Gastroesophageal sphincter (tissue), 4 donors: Measurements from ENCODE around the gene RAPGEF2. TPM values are rescaled to one million over a fixed set of nuclear protein-coding genes. Genes with fewer than 3 reads are reported as not detected.

Experiments used
- ATAC-seq: fragments of 150-250 bp; one replicate; pipeline ENCODE4 v1.9.1; 2016; ENCODE audit warnings: mild to moderate bottlenecking, moderate library complexity
- H3K27ac ChIP-seq, 4 donors: fragments of 200-600 bp; sonication (generic) in 3 of 4; 1 replicate in 3 of 4; 2 replicates in 1 of 4; pipeline ENCODE4 v1.5.1; 2016 to 2019
- H3K27me3 ChIP-seq: fragments of 200-600 bp; sonication (generic); one replicate; pipeline ENCODE4 v1.5.1; 2019
- H3K36me3 ChIP-seq, 2 donors: fragments of 200-600 bp; sonication (generic); one replicate each; pipeline ENCODE4 v1.5.1; 2019; ENCODE audit warnings: control low read depth in 1 of 2
- H3K4me1 ChIP-seq, 3 donors: fragments of 200-600 bp; sonication (generic); 1 replicate in 2 of 3; 2 replicates in 1 of 3; pipeline ENCODE4 v1.5.1; 2016 to 2019; ENCODE audit warnings: control low read depth in 2 of 3
- H3K4me3 ChIP-seq, 2 donors: fragments of 200-600 bp; sonication (generic); one replicate each; pipeline ENCODE4 v1.5.1; 2019; ENCODE audit warnings: mild to moderate bottlenecking in 1 of 2, moderate library complexity in 1 of 2
- H3K9me3 ChIP-seq, 3 donors: fragments of 200-600 bp; sonication (generic); one replicate each; pipeline ENCODE4 v1.5.1; 2017 to 2019; ENCODE audit warnings: control low read depth in 2 of 3
- CTCF ChIP-seq, 4 experiments: fragments of 200-600 bp in 2 of 4; fragments of 450-650 bp in 2 of 4; sonication (generic) in 1 of 4; IDR thresholded peaks; one replicate each; pipeline ENCODE4 v1.5.1; 2017 to 2019; ENCODE audit warnings: antibody characterized with exemption in 4 of 4, mild to moderate bottlenecking in 2 of 4, moderate library complexity in 2 of 4
- EP300 ChIP-seq: sonication (generic); formaldehyde crosslinking; IDR thresholded peaks from one replicate; pipeline ENCODE4 v1.6.1; 2017; ENCODE audit warnings: antibody characterized with exemption, mild to moderate bottlenecking
- POLR2A ChIP-seq, 2 donors: fragments of 450-650 bp; IDR thresholded peaks; one replicate each; pipeline ENCODE4 v1.6.1; 2017; ENCODE audit warnings: antibody characterized with exemption in 2 of 2, mild to moderate bottlenecking in 2 of 2, moderate library complexity in 1 of 2
- POLR2AphosphoS5 ChIP-seq: sonication (generic); formaldehyde crosslinking; IDR thresholded peaks from one replicate; pipeline ENCODE4 v1.6.1; 2017; ENCODE audit warnings: antibody characterized with exemption
- WGBS, 2 donors: methylation state at CpG; one replicate each; pipeline ENCODE4 v1.1.5; 2018; ENCODE audit warnings: low coverage in 1 of 2; 5-methylcytosine and 5-hydroxymethylcytosine counted together
- total RNA-seq, 4 donors: library from RNA; depleted of rRNA; stranded (reverse); fragments of >200 nt; gene quantifications; one replicate each; pipeline ENCODE4 v1.1.0, GENCODE V29; 2016

Gene RAPGEF2
- total RNA-seq, 4 donors from 2014 or later: 49.5 to 67.5 (median 60.9) TPM

DNA sequence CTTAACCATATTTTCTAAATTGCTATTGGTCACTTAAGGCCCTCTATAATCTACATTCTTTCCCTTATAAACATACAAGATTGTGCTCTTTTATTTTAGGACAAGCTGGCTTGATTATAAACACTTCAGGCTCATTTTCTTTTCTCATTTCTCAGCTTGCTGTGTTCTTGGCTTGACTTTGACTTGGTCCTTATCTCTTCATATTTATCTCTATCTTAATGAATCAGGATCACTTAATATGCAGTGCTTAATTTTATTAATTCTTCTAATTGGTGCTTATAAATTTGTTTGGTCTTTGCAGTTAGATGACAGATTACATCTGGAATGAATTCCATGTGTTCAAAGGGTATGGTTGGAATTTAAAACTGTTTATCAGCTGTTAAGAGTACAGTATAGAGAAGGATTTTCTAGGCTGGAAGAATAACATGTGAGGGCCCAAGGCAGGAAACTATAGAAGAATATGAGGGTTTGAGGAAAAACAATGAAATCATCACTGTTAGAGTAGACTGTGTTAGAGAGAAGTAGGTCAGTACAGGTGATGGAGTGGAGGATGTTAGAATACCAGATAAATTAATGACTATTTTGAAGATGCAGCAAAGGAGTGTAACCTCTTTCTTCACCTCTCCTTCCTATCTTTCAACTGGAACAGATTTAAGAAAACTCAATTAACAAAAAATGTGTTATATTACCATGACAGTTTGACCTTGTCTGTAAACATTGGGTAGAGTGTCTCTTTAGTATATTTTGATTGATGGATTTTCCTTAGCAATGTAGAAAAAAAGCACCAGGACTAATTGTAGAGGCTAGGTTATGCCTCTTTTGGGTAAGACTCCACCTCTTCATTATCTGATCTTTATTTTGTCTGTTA, 169.6 kb downstream of the RAPGEF2 start:
- Histone ChIP-seq H3K9me3 (no peaks in the 10 kb centered on the region), H3K27me3 (no peaks in the 10 kb centered on the region), H3K4me1 (peaks cover 3 to 31% (median 16%) of the 10 kb centered on the region in 3 donors), H3K4me3 (no peak overlapping the region), H3K27ac (no peak overlapping the region), H3K36me3 (no peaks in the 10 kb centered on the region)
- no peak for ATAC-seq
- TF ChIP-seq CTCF (IDR thresholded peaks at IDR 0.05): no peak
- no peak for TF ChIP-seq EP300

DNA sequence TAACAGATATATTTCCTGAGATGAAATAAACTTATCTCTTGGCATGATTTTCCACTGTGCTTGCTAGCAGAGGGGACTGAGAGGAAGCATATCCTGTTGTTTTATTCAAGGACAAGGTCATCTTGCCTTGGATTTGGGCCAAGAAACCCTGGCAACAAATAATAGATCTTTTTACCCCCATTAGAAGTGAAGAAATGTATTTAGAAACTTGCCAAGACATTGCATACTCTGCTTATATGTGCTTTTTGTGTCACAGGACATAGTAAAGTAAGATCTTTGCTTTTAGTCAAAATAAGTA, 170.2 kb downstream of the RAPGEF2 start:
- no peak for ATAC-seq
- no peaks in the 10 kb centered on the region for H3K36me3 ChIP-seq
- H3K27ac ChIP-seq: no peak overlapping the region
- no peaks in the 10 kb centered on the region for H3K27me3 ChIP-seq
- H3K4me1 ChIP-seq: peaks cover 3 to 31% (median 16%) of the 10 kb centered on the region in 3 donors
- H3K4me3 ChIP-seq: no peak overlapping the region
- H3K9me3 ChIP-seq: no peaks in the 10 kb centered on the region
- TF ChIP-seq POLR2A (IDR thresholded peaks at IDR 0.05) (no peak), CTCF (IDR thresholded peaks at IDR 0.05) (no peak), POLR2AphosphoS5 (no peak), EP300 (no peak)

- no peak for ATAC-seq
- Histone ChIP-seq H3K4me3 (no peak overlapping the region), H3K4me1 (peaks cover 3 to 27% (median 16%) of the 10 kb centered on the region in 3 donors), H3K9me3 (no peaks in the 10 kb centered on the region), H3K27ac (no peak overlapping the region), H3K27me3 (no peaks in the 10 kb centered on the region), H3K36me3 (no peaks in the 10 kb centered on the region)
- 90 to 91% methylated on average over 6 to 8 of the region's 9 CpGs for WGBS, 2 donors
- no peak for TF ChIP-seq POLR2A (IDR thresholded peaks at IDR 0.05)
- no peak for TF ChIP-seq POLR2AphosphoS5
- TF ChIP-seq CTCF (IDR thresholded peaks at IDR 0.05): no peak
- no peak for TF ChIP-seq EP300
These were observed 171.0 kb downstream of the RAPGEF2 start for GRCh38 chr4:159273841-159274240.

- Histone ChIP-seq H3K4me1 (peaks cover 0 to 22% (median 5%) of the 10 kb centered on the region in 3 donors), H3K27me3 (no peaks in the 10 kb centered on the region), H3K27ac (no peak overlapping the region), H3K4me3 (no peak overlapping the region), H3K36me3 (no peaks in the 10 kb centered on the region), H3K9me3 (no peaks in the 10 kb centered on the region)
- 89 to 90% methylated on average over 5 of the region's 5 CpGs for WGBS, 2 donors
- no peak for TF ChIP-seq CTCF (IDR thresholded peaks at IDR 0.05)
- no peak for TF ChIP-seq EP300
- no peak for TF ChIP-seq POLR2AphosphoS5
- no peak for TF ChIP-seq POLR2A (IDR thresholded peaks at IDR 0.05)
- ATAC-seq: no peak
These were observed 175.5 kb downstream of the RAPGEF2 start for GRCh38 chr4:159278399-159278798.

GRCh38 chr4:159279084-159279483, 176.2 kb downstream of the RAPGEF2 start:
- Histone ChIP-seq H3K4me3 (no peak overlapping the region), H3K36me3 (no peaks in the 10 kb centered on the region), H3K27me3 (no peaks in the 10 kb centered on the region), H3K9me3 (no peaks in the 10 kb centered on the region), H3K27ac (no peak overlapping the region), H3K4me1 (peaks cover 0 to 15% (median 0%) of the 10 kb centered on the region in 3 donors)
- ATAC-seq: no peak
- TF ChIP-seq EP300 (no peak), POLR2A (IDR thresholded peaks at IDR 0.05) (no peak), CTCF (IDR thresholded peaks at IDR 0.05) (no peak), POLR2AphosphoS5 (no peak)
- 86 to 94% methylated on average over 6 of the region's 6 CpGs for WGBS, 2 donors
